Measurements from ENCODE around the gene EXT2.

DNA sequence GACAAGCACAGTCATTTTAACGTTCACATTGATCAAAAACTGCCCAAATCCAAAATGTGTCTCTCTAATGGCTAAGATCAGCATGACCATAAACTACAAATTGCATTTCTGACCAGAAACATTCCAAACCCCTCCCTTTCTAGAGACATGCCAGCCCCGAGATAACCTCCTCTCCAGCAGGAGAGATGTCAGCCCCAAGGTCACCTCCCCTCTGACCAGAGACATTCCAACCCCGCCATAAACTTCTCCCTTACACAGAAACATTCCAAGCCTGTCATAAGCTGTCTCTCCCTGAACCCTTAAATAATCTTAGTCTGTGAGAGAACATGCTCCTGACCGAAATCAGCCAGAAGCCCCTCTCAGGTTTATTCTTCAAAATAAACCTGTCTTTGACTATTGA, 6.6 kb upstream of the EXT2 start:
- TF ChIP-seq CSRNP3 (CRISPR knock-in tag; IDR thresholded peaks at IDR 0.05) (no peak), GLIS3 (CRISPR knock-in tag; IDR thresholded peaks at IDR 0.05) (no peak), PATZ1 (CRISPR knock-in tag; IDR thresholded peaks at IDR 0.05; ENCODE audit: borderline replicate concordance) (no peak), TOX (CRISPR knock-in tag; IDR thresholded peaks at IDR 0.05; ENCODE audit: borderline replicate concordance) (no peak), ESRRG (CRISPR knock-in tag; IDR thresholded peaks at IDR 0.05) (no peak), ZNF8 (CRISPR knock-in tag; IDR thresholded peaks at IDR 0.05) (no peak), BACH2 (CRISPR knock-in tag; IDR thresholded peaks at IDR 0.05; ENCODE audit: borderline replicate concordance) (no peak), ZFP3 (CRISPR knock-in tag; IDR thresholded peaks at IDR 0.05) (no peak), SNAI2 (CRISPR knock-in tag; IDR thresholded peaks at IDR 0.05) (no peak), POU6F1 (CRISPR knock-in tag; IDR thresholded peaks at IDR 0.05; ENCODE audit: borderline replicate concordance, low read depth) (no peak)
- TF ChIP-seq, protein P1, sequence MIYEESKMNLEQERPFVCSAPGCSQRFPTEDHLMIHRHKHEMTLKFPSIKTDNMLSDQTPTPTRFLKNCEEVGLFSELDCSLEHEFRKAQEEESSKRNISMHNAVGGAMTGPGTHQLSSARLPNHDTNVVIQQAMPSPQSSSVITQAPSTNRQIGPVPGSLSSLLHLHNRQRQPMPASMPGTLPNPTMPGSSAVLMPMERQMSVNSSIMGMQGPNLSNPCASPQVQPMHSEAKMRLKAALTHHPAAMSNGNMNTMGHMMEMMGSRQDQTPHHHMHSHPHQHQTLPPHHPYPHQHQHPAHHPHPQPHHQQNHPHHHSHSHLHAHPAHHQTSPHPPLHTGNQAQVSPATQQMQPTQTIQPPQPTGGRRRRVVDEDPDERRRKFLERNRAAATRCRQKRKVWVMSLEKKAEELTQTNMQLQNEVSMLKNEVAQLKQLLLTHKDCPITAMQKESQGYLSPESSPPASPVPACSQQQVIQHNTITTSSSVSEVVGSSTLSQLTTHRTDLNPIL (CRISPR knock-in tag; IDR thresholded peaks at IDR 0.05; ENCODE audit: low read depth), result no peak
